ENCODE measurements around the gene UMODL1.
A peak's percentile ranks its signal among the peaks of the same experiment; 100 is the strongest.
"Not testable (repeated sequence)": the region's sequence is repeated elsewhere in the genome, so short reads cannot be mapped to it uniquely, and the experiment has no call there.

UMODL1 gene

GRCh38 chr21:42163511-42163863 is 92.4 kb downstream of the UMODL1 start:
- DNase-seq (ENCODE audit: low read depth), result no peak

- peak; percentile 33 for DNase-seq (ENCODE audit: low read depth)
These were observed 93.1 kb downstream of the UMODL1 start for GRCh38 chr21:42164064-42164789.

- no peak for DNase-seq (ENCODE audit: low read depth)
These were observed 93.7 kb downstream of the UMODL1 start for GRCh38 chr21:42164818-42165217.

- DNase-seq (ENCODE audit: low read depth), result no peak
These were observed 94.8 kb downstream of the UMODL1 start for GRCh38 chr21:42165901-42166300.

- DNase-seq (ENCODE audit: low read depth), result no peak
These were observed 98.6 kb downstream of the UMODL1 start for GRCh38 chr21:42169758-42170157.

- DNase-seq (ENCODE audit: low read depth), result no peak
These were observed 100.3 kb downstream of the UMODL1 start for GRCh38 chr21:42171091-42172053.

- no peak for DNase-seq (ENCODE audit: low read depth)
These were observed 101.7 kb downstream of the UMODL1 start for GRCh38 chr21:42172596-42173483.

- no peak for DNase-seq (ENCODE audit: low read depth)
These were observed 103.1 kb downstream of the UMODL1 start for GRCh38 chr21:42174173-42174572.

- no peak for DNase-seq (ENCODE audit: low read depth)
These were observed 104.1 kb downstream of the UMODL1 start for GRCh38 chr21:42175110-42175710.

- DNase-seq (ENCODE audit: low read depth), result no peak
These were observed 105.7 kb downstream of the UMODL1 start for GRCh38 chr21:42176859-42177258.

GRCh38 chr21:42179316-42179715 is 108.2 kb downstream of the UMODL1 start:
- DNase-seq (ENCODE audit: low read depth), result no peak

- not testable (repeated sequence) for DNase-seq (ENCODE audit: low read depth)
These were observed 108.9 kb downstream of the UMODL1 start for GRCh38 chr21:42180001-42180400.

- DNase-seq (ENCODE audit: low read depth), result no peak
These were observed 111.7 kb downstream of the UMODL1 start for GRCh38 chr21:42182713-42183371.

- no peak for DNase-seq (ENCODE audit: low read depth)
These were observed 112.5 kb downstream of the UMODL1 start for GRCh38 chr21:42183374-42184266.

GRCh38 chr21:42186591-42186990 is 115.5 kb downstream of the UMODL1 start:
- DNase-seq (ENCODE audit: low read depth), result no peak

- peak; percentile 62 for DNase-seq (ENCODE audit: low read depth)
These were observed 117.0 kb downstream of the UMODL1 start for GRCh38 chr21:42187976-42188653.

GRCh38 chr21:42188663-42189062 is 117.5 kb downstream of the UMODL1 start:
- no peak for DNase-seq (ENCODE audit: low read depth)

GRCh38 chr21:42189431-42189830 is 118.3 kb downstream of the UMODL1 start:
- DNase-seq (ENCODE audit: low read depth), result no peak

GRCh38 chr21:42189860-42190485 is 118.9 kb downstream of the UMODL1 start:
- DNase-seq (ENCODE audit: low read depth), result no peak

Measured in activated T-cell treated with anti-CD3 and anti-CD28 coated beads for 1 hour (primary cell).